Hepatocyte (in vitro differentiated cells): Measurements from ENCODE around the gene COL6A3. TPM values are rescaled to one million over a fixed set of nuclear protein-coding genes. Genes with fewer than 3 reads are reported as not detected.

Experiments
- DNase-seq: peaks from one replicate; pipeline ENCODE4 v3.0.0-alpha.2; 2016; ENCODE audit warnings: low spot score
- H2AFZ ChIP-seq: fragments of 200-600 bp; sonication (generic); 2 replicates; pipeline ENCODE4 v1.6.0; 2016; ENCODE audit warnings: antibody characterized with exemption, mild to moderate bottlenecking
- H3K27ac ChIP-seq: fragments of 200-600 bp; sonication (generic); 2 replicates; pipeline ENCODE4 v1.5.1; 2016; ENCODE audit warnings: mild to moderate bottlenecking
- H3K27me3 ChIP-seq: fragments of 200-600 bp; sonication (generic); 2 replicates; pipeline ENCODE4 v1.6.1; 2016
- H3K36me3 ChIP-seq: fragments of 200-600 bp; sonication (generic); replicated peaks from 2 replicates; pipeline ENCODE4 v1.5.1; 2016; ENCODE audit warnings: low read depth; ENCODE audit not compliant: insufficient read depth
- H3K4me1 ChIP-seq: fragments of 200-600 bp; sonication (generic); 2 replicates; pipeline ENCODE4 v1.5.1; 2016; ENCODE audit warnings: mild to moderate bottlenecking, moderate library complexity; ENCODE audit not compliant: insufficient read depth
- H3K4me2 ChIP-seq: fragments of 200-600 bp; sonication (generic); 2 replicates; pipeline ENCODE4 v1.6.0; 2016
- H3K4me3 ChIP-seq: fragments of 200-600 bp; sonication (generic); 2 replicates; pipeline ENCODE4 v1.5.1; 2016; ENCODE audit warnings: mild to moderate bottlenecking
- H3K79me2 ChIP-seq: fragments of 200-600 bp; sonication (generic); 2 replicates; pipeline ENCODE4 v1.6.0; 2017; ENCODE audit warnings: mild to moderate bottlenecking
- H3K9me2 ChIP-seq: fragments of 200-600 bp; sonication (generic); replicated peaks from 2 replicates; pipeline ENCODE4 v1.6.0; 2017; ENCODE audit warnings: mild to moderate bottlenecking; ENCODE audit not compliant: insufficient read depth
- H3K9me3 ChIP-seq: fragments of 200-600 bp; sonication (generic); 2 replicates; pipeline ENCODE4 v1.5.1; 2016; ENCODE audit warnings: low read depth, mild to moderate bottlenecking
- H4K20me1 ChIP-seq: fragments of 200-600 bp; sonication (generic); 2 replicates; pipeline ENCODE4 v1.6.0; 2016; ENCODE audit warnings: mild to moderate bottlenecking; ENCODE audit not compliant: insufficient read depth, poor library complexity, severe bottlenecking
- CTCF ChIP-seq: fragments of 200-600 bp; sonication (generic); IDR thresholded peaks from 2 replicates; pipeline ENCODE4 v1.5.1; 2016; ENCODE audit warnings: antibody characterized with exemption, mild to moderate bottlenecking; ENCODE audit not compliant: poor library complexity
- EZH2 ChIP-seq: fragments of 200-600 bp; sonication (generic); IDR thresholded peaks from 2 replicates; pipeline ENCODE4 v1.6.1; 2016; ENCODE audit warnings: antibody characterized with exemption, mild to moderate bottlenecking, borderline replicate concordance
- EZH2phosphoT487 ChIP-seq: fragments of 200-600 bp; sonication (generic); IDR thresholded peaks from one replicate; pipeline ENCODE4 v1.6.1; 2018; ENCODE audit warnings: antibody characterized with exemption, mild to moderate bottlenecking, low read depth, moderate library complexity; ENCODE audit not compliant: unreplicated experiment, severe bottlenecking
- WGBS: methylation state at CpG from one replicate; pipeline ENCODE4 v1.1.6; 2016; ENCODE audit warnings: low lambda C conversion rate; ENCODE audit errors: missing lambda C conversion rate; 5-methylcytosine and 5-hydroxymethylcytosine counted together
- polyA plus RNA-seq: library from polyadenylated mRNA; unstranded; fragments of >200 nt; fragmentation: Nextera tagmentation; extraction: Ambion mirVana; gene quantifications from 2 replicates; pipeline ENCODE4 v1.2.1, GENCODE V29; 2016
- total RNA-seq: library from RNA; depleted of rRNA; stranded (reverse); fragments of >200 nt; gene quantifications from 2 replicates; pipeline ENCODE4 v1.2.3, GENCODE V29; 2014

Gene COL6A3
- total and polyA plus RNA-seq, 2 experiments from 2014 or later = 80.7 to 250 TPM

- Histone ChIP-seq H3K36me3 (no peaks in the 10 kb centered on the region), H3K9me2 (no peaks in the 10 kb centered on the region), H3K9me3 (no peaks in the 10 kb centered on the region), H3K27ac (no peak overlapping the region), H3K4me2 (no peak overlapping the region), H3K27me3 (no peaks in the 10 kb centered on the region), H3K4me3 (no peak overlapping the region), H3K79me2 (peaks cover 15% of the 10 kb centered on the region), H3K4me1 (no peaks in the 10 kb centered on the region), H4K20me1 (no peaks in the 10 kb centered on the region), H2AFZ (no peak overlapping the region)
- DNase-seq = no peak
- no peak for TF ChIP-seq EZH2
- TF ChIP-seq CTCF = no peak
- TF ChIP-seq EZH2phosphoT487 = no peak
- WGBS = 70% methylated on average over 3 of the region's 3 CpGs
Measured at GRCh38 chr2:237389831-237390230, 24.1 kb downstream of the COL6A3 start.

DNA sequence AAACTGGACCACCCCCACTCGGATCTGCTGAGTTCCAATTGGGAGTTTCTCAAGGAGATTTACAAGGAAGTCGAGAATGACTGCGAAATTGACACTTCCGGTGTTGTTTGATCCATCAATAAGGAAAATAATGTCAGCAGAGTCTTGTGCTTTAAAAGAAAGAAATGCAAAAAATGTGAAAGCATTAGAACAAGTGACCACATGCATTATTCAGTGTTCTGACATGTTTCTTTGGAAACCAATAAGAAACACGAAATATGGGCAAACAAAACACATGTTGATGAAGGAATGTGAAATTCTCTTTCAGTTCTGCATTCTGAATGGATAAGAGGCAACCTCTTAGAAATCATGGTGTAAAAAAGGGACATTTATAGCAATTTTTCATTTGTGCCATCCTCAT, 25.9 kb downstream of the COL6A3 start:
- WGBS = 94% methylated on average over 5 of the region's 5 CpGs
- Histone ChIP-seq H3K27ac (no peak overlapping the region), H3K36me3 (no peaks in the 10 kb centered on the region), H3K4me1 (no peaks in the 10 kb centered on the region), H3K9me2 (no peaks in the 10 kb centered on the region), H3K9me3 (no peaks in the 10 kb centered on the region), H3K4me3 (no peak overlapping the region), H2AFZ (no peak overlapping the region), H3K4me2 (no peak overlapping the region), H3K79me2 (peaks cover 17% of the 10 kb centered on the region), H3K27me3 (no peaks in the 10 kb centered on the region), H4K20me1 (no peaks in the 10 kb centered on the region)
- TF ChIP-seq EZH2phosphoT487 (no peak), CTCF (no peak), EZH2 (no peak)
- DNase-seq = no peak

DNA sequence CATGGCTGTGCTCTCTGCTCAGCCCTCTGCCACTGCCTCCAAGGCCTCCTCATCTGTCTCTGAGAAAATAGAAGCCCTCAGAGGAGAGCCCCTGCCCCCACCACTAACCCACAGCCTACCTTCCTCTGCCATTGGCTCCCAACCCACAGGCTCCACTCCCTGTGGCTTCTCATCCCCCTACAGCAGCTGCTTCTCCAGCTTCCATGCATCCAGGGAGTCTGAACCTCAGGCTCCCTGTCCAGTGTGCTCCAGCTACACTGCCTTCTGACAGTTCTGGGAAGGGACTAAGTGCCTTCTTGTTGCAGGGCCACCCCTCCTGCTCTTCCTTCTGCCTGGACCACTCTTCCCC, 29.3 kb downstream of the COL6A3 start:
- Histone ChIP-seq H3K9me3 (no peaks in the 10 kb centered on the region), H3K4me2 (no peak overlapping the region), H3K79me2 (peaks cover 20% of the 10 kb centered on the region), H3K9me2 (no peaks in the 10 kb centered on the region), H3K27ac (peak overlapping the region; percentile 55), H4K20me1 (no peaks in the 10 kb centered on the region), H3K4me1 (no peaks in the 10 kb centered on the region), H3K4me3 (no peak overlapping the region), H3K36me3 (no peaks in the 10 kb centered on the region), H3K27me3 (no peaks in the 10 kb centered on the region), H2AFZ (no peak overlapping the region)
- no peak for TF ChIP-seq EZH2
- TF ChIP-seq EZH2phosphoT487 = no peak
- no peak for TF ChIP-seq CTCF
- no peak for DNase-seq
